Uterus (tissue), 4 donors: ENCODE data around the gene CCDC34. TPM values are rescaled to one million over a fixed set of nuclear protein-coding genes. Genes with fewer than 3 reads are reported as not detected.
"Not testable (repeated sequence)": the region's sequence is repeated elsewhere in the genome, so short reads cannot be mapped to it uniquely, and the experiment has no call there.

Experiments used
- DNase-seq, 2 donors: peaks; one replicate each; pipeline ENCODE4 v3.0.0-alpha.2; 2019 to 2020
- H3K27ac ChIP-seq, 2 donors: fragments of 200-600 bp; sonication (generic); 1 replicate in 1 of 2; 2 replicates in 1 of 2; pipeline ENCODE4 v1.5.1; 2016 to 2018
- H3K27me3 ChIP-seq, 2 donors: fragments of 200-600 bp; sonication (generic); one replicate each; pipeline ENCODE4 v1.5.1; 2018 to 2019; ENCODE audit warnings: control low read depth in 1 of 2
- H3K36me3 ChIP-seq, 2 donors: fragments of 200-600 bp; sonication (generic); one replicate each; pipeline ENCODE4 v1.5.1; 2019; ENCODE audit warnings: control low read depth in 1 of 2
- H3K4me1 ChIP-seq, 2 donors: fragments of 200-600 bp; sonication (generic); one replicate each; pipeline ENCODE4 v1.5.1; 2018 to 2019; ENCODE audit warnings: control low read depth in 1 of 2
- H3K4me3 ChIP-seq, 2 donors: fragments of 200-600 bp; sonication (generic); 1 replicate in 1 of 2; 2 replicates in 1 of 2; pipeline ENCODE4 v1.5.1; 2018 to 2019; ENCODE audit warnings: mild to moderate bottlenecking in 1 of 2
- H3K9me3 ChIP-seq, 2 donors: fragments of 200-600 bp; sonication (generic); one replicate each; pipeline ENCODE4 v1.5.1; 2019; ENCODE audit warnings: control low read depth in 1 of 2
- CTCF ChIP-seq, 4 experiments: fragments of 200-600 bp in 2 of 4; fragments of 450-650 bp in 2 of 4; sonication (generic) in 2 of 4; IDR thresholded peaks; one replicate each; pipeline ENCODE4 v1.5.1; 2016 to 2019; ENCODE audit warnings: antibody characterized with exemption in 4 of 4, mild to moderate bottlenecking in 2 of 4, moderate library complexity in 1 of 4
- POLR2A ChIP-seq, 2 donors: fragments of 450-650 bp; IDR thresholded peaks; one replicate each; pipeline ENCODE4 v1.6.1; 2016; ENCODE audit warnings: antibody characterized with exemption in 2 of 2, mild to moderate bottlenecking in 1 of 2, moderate library complexity in 1 of 2
- intact Hi-C: fragments of 100-400 bp; cut with DNase I; formaldehyde crosslinking; loops from one replicate; pipeline ENCODE4 v1.15.1; 2023; ENCODE audit warnings: low total_unique reads
- total RNA-seq, 4 donors: library from RNA; depleted of rRNA in 3 of 4; stranded (reverse); fragments of >200 nt in 3 of 4; gene quantifications; one replicate each; pipeline versions ENCODE4 v1.1.0 to v1.2.4, GENCODE V29; 2014 to 2023
- donor health status: DM: yes; HTN: yes; CAD: no.

CCDC34 gene
- total RNA-seq, 4 donors from 2014 or later: 0.26 to 8.2 (median 2.7) TPM; not detected in 1

GRCh38 chr11:27328614-27329013 is 34.4 kb downstream of the CCDC34 start:
- H3K4me1 ChIP-seq: no peaks in the 10 kb centered on the region
- DNase-seq: no peak
- H3K4me3 ChIP-seq: no peak overlapping the region
- intact Hi-C loops: no loop called here
- TF ChIP-seq POLR2A (IDR thresholded peaks at IDR 0.05): no peak
- no peak for TF ChIP-seq CTCF (IDR thresholded peaks at IDR 0.05)
- H3K27me3 ChIP-seq: no peaks in the 10 kb centered on the region
- H3K27ac ChIP-seq: no peak overlapping the region
- no peaks in the 10 kb centered on the region for H3K9me3 ChIP-seq
- H3K36me3 ChIP-seq: no peaks in the 10 kb centered on the region

- H3K27me3 ChIP-seq, H3K27ac ChIP-seq, H3K9me3 ChIP-seq, H3K4me1 ChIP-seq, H3K4me3 ChIP-seq, H3K36me3 ChIP-seq, intact Hi-C loops, DNase-seq: not testable (repeated sequence)
Measured at GRCh38 chr11:27327064-27327463, 36.0 kb downstream of the CCDC34 start.

- H3K27ac ChIP-seq, H3K4me3 ChIP-seq, intact Hi-C loops, H3K27me3 ChIP-seq, H3K36me3 ChIP-seq, H3K4me1 ChIP-seq, DNase-seq, H3K9me3 ChIP-seq: not testable (repeated sequence)
Measured at GRCh38 chr11:27322196-27322595, 40.8 kb downstream of the CCDC34 start.

- H3K4me3 ChIP-seq, DNase-seq, H3K9me3 ChIP-seq, intact Hi-C loops, H3K4me1 ChIP-seq, H3K27me3 ChIP-seq, H3K27ac ChIP-seq, H3K36me3 ChIP-seq: not testable (repeated sequence)
Measured at GRCh38 chr11:27321340-27321739, 41.7 kb downstream of the CCDC34 start.

GRCh38 chr11:27319072-27319471 is 43.9 kb downstream of the CCDC34 start:
- Histone ChIP-seq H3K27me3 (no peaks in the 10 kb centered on the region), H3K4me1 (no peaks in the 10 kb centered on the region), H3K4me3 (no peak overlapping the region), H3K9me3 (no peaks in the 10 kb centered on the region), H3K36me3 (no peaks in the 10 kb centered on the region), H3K27ac (no peak overlapping the region)
- DNase-seq: no peak
- TF ChIP-seq CTCF (IDR thresholded peaks at IDR 0.05): no peak
- no peak for TF ChIP-seq POLR2A (IDR thresholded peaks at IDR 0.05)
- intact Hi-C loops: no loop called here

GRCh38 chr11:27317751-27318150 is 45.3 kb downstream of the CCDC34 start:
- intact Hi-C loops: no loop called here
- no peaks in the 10 kb centered on the region for H3K27me3 ChIP-seq
- H3K36me3 ChIP-seq: no peaks in the 10 kb centered on the region
- no peaks in the 10 kb centered on the region for H3K4me1 ChIP-seq
- H3K4me3 ChIP-seq: no peak overlapping the region
- DNase-seq: no peak
- no peak for TF ChIP-seq CTCF (IDR thresholded peaks at IDR 0.05)
- TF ChIP-seq POLR2A (IDR thresholded peaks at IDR 0.05): no peak
- H3K27ac ChIP-seq: no peak overlapping the region
- H3K9me3 ChIP-seq: no peaks in the 10 kb centered on the region

- no peak overlapping the region for H3K27ac ChIP-seq
- TF ChIP-seq POLR2A (IDR thresholded peaks at IDR 0.05) (no peak), CTCF (IDR thresholded peaks at IDR 0.05) (no peak)
- H3K4me1 ChIP-seq: no peaks in the 10 kb centered on the region
- no peak overlapping the region for H3K4me3 ChIP-seq
- no peaks in the 10 kb centered on the region for H3K9me3 ChIP-seq
- no peaks in the 10 kb centered on the region for H3K27me3 ChIP-seq
- DNase-seq: no peak
- intact Hi-C loops: no loop called here
- no peaks in the 10 kb centered on the region for H3K36me3 ChIP-seq
Measured at GRCh38 chr11:27315836-27316235, 47.2 kb downstream of the CCDC34 start.
